ENCODE measurements around the gene MRPS24. TPM values are rescaled to one million over a fixed set of nuclear protein-coding genes. Genes with fewer than 3 reads are reported as not detected.
"Not testable (repeated sequence)": the region's sequence is repeated elsewhere in the genome, so short reads cannot be mapped to it uniquely, and the experiment has no call there.

Gene MRPS24
- 10 to 100 TPM; 42.3 to 50.4 TPM for total RNA-seq
- total RNA-seq = 0.58 to 2.4 reads per million in 2 donors

- Mint-ChIP-seq H3K36me3 (ENCODE audit: low read depth) (peaks cover 6% of the 10 kb centered on the region), H3K27me3 (no peaks in the 10 kb centered on the region), H3K4me3 (peak within 1 kb of the TSS; percentile 91), H3K4me1 (peaks cover 13% of the 10 kb centered on the region), H3K27ac (peak within 1 kb of the TSS; percentile 94)
- H3K9me3 ChIP-seq (ENCODE audit: control insufficient read depth, low read length, poor library complexity, severe bottlenecking) = no peaks in the 10 kb centered on the region
- peak; percentile 90 to 95 (median 95) for DNase-seq
- peak; percentile 100 for ATAC-seq
Observed at GRCh38 chr7:43869006-43869866, at the start of gene MRPS24. Gene MRPS24 (minus strand): TSS chr7:43869517. CDS start chr7:43869495, 22 bp downstream.

- DNase-seq (no peak), ATAC-seq (no peak)
- H3K4me1 Mint-ChIP-seq = peaks cover 2% of the 10 kb centered on the region
- H3K27me3 Mint-ChIP-seq = no peaks in the 10 kb centered on the region
- H3K36me3 Mint-ChIP-seq (ENCODE audit: low read depth) = no peaks in the 10 kb centered on the region
- no peaks in the 10 kb centered on the region for H3K9me3 ChIP-seq (ENCODE audit: control insufficient read depth, low read length, poor library complexity, severe bottlenecking)
- no peak overlapping the region for H3K4me3 Mint-ChIP-seq
- H3K27ac Mint-ChIP-seq = no peak overlapping the region
Observed at GRCh38 chr7:43915907-43916306, 46.6 kb upstream of the MRPS24 start.

GRCh38 chr7:43914795-43915194, 45.5 kb upstream of the MRPS24 start:
- Mint-ChIP-seq H3K4me3 (no peak overlapping the region), H3K27me3 (no peaks in the 10 kb centered on the region), H3K27ac (no peak overlapping the region), H3K36me3 (ENCODE audit: low read depth) (no peaks in the 10 kb centered on the region), H3K4me1 (no peaks in the 10 kb centered on the region)
- no peaks in the 10 kb centered on the region for H3K9me3 ChIP-seq (ENCODE audit: control insufficient read depth, low read length, poor library complexity, severe bottlenecking)
- no peak for DNase-seq
- no peak for ATAC-seq

- Mint-ChIP-seq H3K27me3 (no peaks in the 10 kb centered on the region), H3K27ac (peak within 1 kb of the TSS; percentile 86), H3K4me1 (peaks cover 27% of the 10 kb centered on the region), H3K36me3 (ENCODE audit: low read depth) (no peaks in the 10 kb centered on the region), H3K4me3 (peak within 1 kb of the TSS; percentile 96)
- DNase-seq (peak; percentile 41 to 44 (median 42)), ATAC-seq (peak; percentile 92)
- no peaks in the 10 kb centered on the region for H3K9me3 ChIP-seq (ENCODE audit: control insufficient read depth, low read length, poor library complexity, severe bottlenecking)
Observed at GRCh38 chr7:43906331-43907010, 37.2 kb upstream of the MRPS24 start, which contains the start of gene URGCP. Gene URGCP (minus strand): TSS chr7:43906596. CDS start chr7:43906575, 21 bp downstream.

- peak overlapping the region; percentile 96 for H3K4me3 Mint-ChIP-seq
- H3K4me1 Mint-ChIP-seq = peaks cover 28% of the 10 kb centered on the region
- H3K27ac Mint-ChIP-seq = peak overlapping the region; percentile 86
- peak; percentile 11 to 14 (median 14) for DNase-seq
- no peaks in the 10 kb centered on the region for H3K27me3 Mint-ChIP-seq
- no peaks in the 10 kb centered on the region for H3K36me3 Mint-ChIP-seq (ENCODE audit: low read depth)
- ATAC-seq = peak; percentile 52
- no peaks in the 10 kb centered on the region for H3K9me3 ChIP-seq (ENCODE audit: control insufficient read depth, low read length, poor library complexity, severe bottlenecking)
Observed at GRCh38 chr7:43905956-43906330, 36.6 kb upstream of the MRPS24 start.

- peak overlapping the region; percentile 86 for H3K27ac Mint-ChIP-seq
- no peak for DNase-seq
Observed at GRCh38 chr7:43905209-43905946, 36.1 kb upstream of the MRPS24 start.

GRCh38 chr7:43904533-43905208, 35.4 kb upstream of the MRPS24 start:
- peak overlapping the region; percentile 86 for H3K27ac Mint-ChIP-seq

More at GRCh38 chr7:43905209-43905946, 36.1 kb upstream of the MRPS24 start:
- H3K4me1 Mint-ChIP-seq = peaks cover 28% of the 10 kb centered on the region
- no peaks in the 10 kb centered on the region for H3K27me3 Mint-ChIP-seq
- H3K36me3 Mint-ChIP-seq (ENCODE audit: low read depth) = no peaks in the 10 kb centered on the region
- H3K4me3 Mint-ChIP-seq = peak overlapping the region; percentile 96
- no peaks in the 10 kb centered on the region for H3K9me3 ChIP-seq (ENCODE audit: control insufficient read depth, low read length, poor library complexity, severe bottlenecking)
- no peak for ATAC-seq

GRCh38 chr7:43902542-43903054, 33.3 kb upstream of the MRPS24 start:
- ATAC-seq = no peak
- DNase-seq = no peak
- H3K9me3 ChIP-seq (ENCODE audit: control insufficient read depth, low read length, poor library complexity, severe bottlenecking) = no peaks in the 10 kb centered on the region
- Mint-ChIP-seq H3K4me1 (peaks cover 28% of the 10 kb centered on the region), H3K4me3 (no peak overlapping the region), H3K27me3 (no peaks in the 10 kb centered on the region), H3K36me3 (ENCODE audit: low read depth) (no peaks in the 10 kb centered on the region), H3K27ac (peak overlapping the region; percentile 65)

More at GRCh38 chr7:43904533-43905208, 35.4 kb upstream of the MRPS24 start:
- no peaks in the 10 kb centered on the region for H3K36me3 Mint-ChIP-seq (ENCODE audit: low read depth)
- H3K27me3 Mint-ChIP-seq = no peaks in the 10 kb centered on the region
- no peak for DNase-seq
- ATAC-seq = no peak
- H3K4me3 Mint-ChIP-seq = no peak overlapping the region
- no peaks in the 10 kb centered on the region for H3K9me3 ChIP-seq (ENCODE audit: control insufficient read depth, low read length, poor library complexity, severe bottlenecking)
- peaks cover 28% of the 10 kb centered on the region for H3K4me1 Mint-ChIP-seq

- not testable (repeated sequence) for ATAC-seq; H3K9me3 ChIP-seq (ENCODE audit: control insufficient read depth, low read length, poor library complexity, severe bottlenecking); H3K4me3 Mint-ChIP-seq; H3K36me3 Mint-ChIP-seq (ENCODE audit: low read depth); H3K27me3 Mint-ChIP-seq; DNase-seq; H3K27ac Mint-ChIP-seq
- peaks cover 28% of the 10 kb centered on the region for H3K4me1 Mint-ChIP-seq
Observed at GRCh38 chr7:43898571-43898970, 29.3 kb upstream of the MRPS24 start.

- H3K9me3 ChIP-seq (ENCODE audit: control insufficient read depth, low read length, poor library complexity, severe bottlenecking) = no peaks in the 10 kb centered on the region
- Mint-ChIP-seq H3K4me3 (no peak overlapping the region), H3K27me3 (no peaks in the 10 kb centered on the region), H3K27ac (no peak overlapping the region), H3K36me3 (ENCODE audit: low read depth) (peaks cover 3% of the 10 kb centered on the region), H3K4me1 (peaks cover 22% of the 10 kb centered on the region)
- no peak for ATAC-seq
- no peak for DNase-seq
Observed at GRCh38 chr7:43895847-43896415, 26.6 kb upstream of the MRPS24 start.

- peaks cover 32% of the 10 kb centered on the region for H3K4me1 Mint-ChIP-seq
- no peak overlapping the region for H3K4me3 Mint-ChIP-seq
Observed at GRCh38 chr7:43891069-43891955, 22.0 kb upstream of the MRPS24 start.

More at GRCh38 chr7:43891069-43891955, 22.0 kb upstream of the MRPS24 start:
- Mint-ChIP-seq H3K27me3 (no peaks in the 10 kb centered on the region), H3K36me3 (ENCODE audit: low read depth) (no peaks in the 10 kb centered on the region), H3K27ac (no peak overlapping the region)
- ATAC-seq (no peak), DNase-seq (no peak)
- H3K9me3 ChIP-seq (ENCODE audit: control insufficient read depth, low read length, poor library complexity, severe bottlenecking) = no peaks in the 10 kb centered on the region

Data from T-helper 17 cell (primary cell).